Measurements from ENCODE around the gene TBXAS1. TPM values are rescaled to one million over a fixed set of nuclear protein-coding genes. Genes with fewer than 3 reads are reported as not detected.

The TBXAS1 gene
- total RNA-seq, 1 experiment from 2014 or later: 2.3 TPM

GRCh38 chr7:140041659-140042385 is 212.8 kb downstream of the TBXAS1 start (continued):
- TF ChIP-seq PRRX2 (CRISPR knock-in tag; IDR thresholded peaks at IDR 0.05) (no peak), ZNF121 (CRISPR knock-in tag; IDR thresholded peaks at IDR 0.05) (no peak), IRF1 (CRISPR knock-in tag; IDR thresholded peaks at IDR 0.05) (no peak), SP1 (CRISPR knock-in tag; conservative IDR thresholded peaks at IDR 0.05) (no peak), GRHL2 (CRISPR knock-in tag; IDR thresholded peaks at IDR 0.05; ENCODE audit: insufficient replicate concordance, severe bottlenecking) (no peak), TEAD1 (CRISPR knock-in tag; IDR thresholded peaks at IDR 0.05) (no peak), NFE2L1 (CRISPR knock-in tag; IDR thresholded peaks at IDR 0.05) (no peak)
- TF ChIP-seq, protein P1, sequence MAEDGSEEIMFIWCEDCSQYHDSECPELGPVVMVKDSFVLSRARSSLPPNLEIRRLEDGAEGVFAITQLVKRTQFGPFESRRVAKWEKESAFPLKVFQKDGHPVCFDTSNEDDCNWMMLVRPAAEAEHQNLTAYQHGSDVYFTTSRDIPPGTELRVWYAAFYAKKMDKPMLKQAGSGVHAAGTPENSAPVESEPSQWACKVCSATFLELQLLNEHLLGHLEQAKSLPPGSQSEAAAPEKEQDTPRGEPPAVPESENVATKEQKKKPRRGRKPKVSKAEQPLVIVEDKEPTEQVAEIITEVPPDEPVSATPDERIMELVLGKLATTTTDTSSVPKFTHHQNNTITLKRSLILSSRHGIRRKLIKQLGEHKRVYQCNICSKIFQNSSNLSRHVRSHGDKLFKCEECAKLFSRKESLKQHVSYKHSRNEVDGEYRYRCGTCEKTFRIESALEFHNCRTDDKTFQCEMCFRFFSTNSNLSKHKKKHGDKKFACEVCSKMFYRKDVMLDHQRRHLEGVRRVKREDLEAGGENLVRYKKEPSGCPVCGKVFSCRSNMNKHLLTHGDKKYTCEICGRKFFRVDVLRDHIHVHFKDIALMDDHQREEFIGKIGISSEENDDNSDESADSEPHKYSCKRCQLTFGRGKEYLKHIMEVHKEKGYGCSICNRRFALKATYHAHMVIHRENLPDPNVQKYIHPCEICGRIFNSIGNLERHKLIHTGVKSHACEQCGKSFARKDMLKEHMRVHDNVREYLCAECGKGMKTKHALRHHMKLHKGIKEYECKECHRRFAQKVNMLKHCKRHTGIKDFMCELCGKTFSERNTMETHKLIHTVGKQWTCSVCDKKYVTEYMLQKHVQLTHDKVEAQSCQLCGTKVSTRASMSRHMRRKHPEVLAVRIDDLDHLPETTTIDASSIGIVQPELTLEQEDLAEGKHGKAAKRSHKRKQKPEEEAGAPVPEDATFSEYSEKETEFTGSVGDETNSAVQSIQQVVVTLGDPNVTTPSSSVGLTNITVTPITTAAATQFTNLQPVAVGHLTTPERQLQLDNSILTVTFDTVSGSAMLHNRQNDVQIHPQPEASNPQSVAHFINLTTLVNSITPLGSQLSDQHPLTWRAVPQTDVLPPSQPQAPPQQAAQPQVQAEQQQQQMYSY (CRISPR knock-in tag; IDR thresholded peaks at IDR 0.05): no peak

DNA sequence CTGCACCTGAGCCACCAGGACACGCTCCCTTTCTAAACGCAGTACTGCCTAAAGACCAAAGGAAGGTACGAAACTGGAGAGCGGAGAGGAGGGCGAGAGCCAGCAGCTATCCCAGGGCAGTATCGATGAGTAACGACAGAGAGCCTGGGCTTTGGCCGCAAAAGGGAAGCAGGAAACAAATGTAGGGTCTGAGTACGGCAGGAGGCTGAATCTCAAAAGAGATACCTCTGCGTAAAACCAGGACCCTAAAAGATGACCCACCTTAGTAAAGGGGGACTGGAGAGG is 213.3 kb downstream of the TBXAS1 start:
- Mint-ChIP-seq H3K9me3 (no peaks in the 10 kb centered on the region), H3K4me3 (no peak overlapping the region), H3K27ac (no peak overlapping the region; the same call in 1 of the 2 replicates), H3K4me1 (no peaks in the 10 kb centered on the region), H3K27me3 (ENCODE audit: low read depth) (no peaks in the 10 kb centered on the region), H3K36me3 (peaks cover 6% of the 10 kb centered on the region; the same call in 1 of the 2 replicates)
- DNase-seq (ENCODE audit: low spot score) (no peak), ATAC-seq (no peak)
- ChIA-PET CTCF (interaction anchor here (0.6 to 1.2 kb wide), 2 partner anchors 37 to 197 kb away, joined by 3 to 5 read pairs; no protein-coding TSS in a partner anchor), POLR2A (no interaction called here)
- no peak for TF ChIP-seq ESRRA (CRISPR knock-in tag; IDR thresholded peaks at IDR 0.05; ENCODE audit: borderline replicate concordance)
- no peak for TF ChIP-seq FOXP4 (CRISPR knock-in tag; IDR thresholded peaks at IDR 0.05)
- TF ChIP-seq ZNF138 (CRISPR knock-in tag; conservative IDR thresholded peaks at IDR 0.05): no peak
- no peak for TF ChIP-seq ZNF219 (CRISPR knock-in tag; IDR thresholded peaks at IDR 0.05; ENCODE audit: borderline replicate concordance)
- TF ChIP-seq HMGA2 (CRISPR knock-in tag; IDR thresholded peaks at IDR 0.05): no peak
- TF ChIP-seq, protein P2, sequence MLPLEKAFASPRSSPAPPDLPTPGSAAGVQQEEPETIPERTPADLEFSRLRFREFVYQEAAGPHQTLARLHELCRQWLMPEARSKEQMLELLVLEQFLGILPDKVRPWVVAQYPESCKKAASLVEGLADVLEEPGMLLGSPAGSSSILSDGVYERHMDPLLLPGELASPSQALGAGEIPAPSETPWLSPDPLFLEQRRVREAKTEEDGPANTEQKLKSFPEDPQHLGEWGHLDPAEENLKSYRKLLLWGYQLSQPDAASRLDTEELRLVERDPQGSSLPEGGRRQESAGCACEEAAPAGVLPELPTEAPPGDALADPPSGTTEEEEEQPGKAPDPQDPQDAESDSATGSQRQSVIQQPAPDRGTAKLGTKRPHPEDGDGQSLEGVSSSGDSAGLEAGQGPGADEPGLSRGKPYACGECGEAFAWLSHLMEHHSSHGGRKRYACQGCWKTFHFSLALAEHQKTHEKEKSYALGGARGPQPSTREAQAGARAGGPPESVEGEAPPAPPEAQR (CRISPR knock-in tag; IDR thresholded peaks at IDR 0.05): no peak
- TF ChIP-seq CREB1 (CRISPR knock-in tag; IDR thresholded peaks at IDR 0.05): no peak
- TF ChIP-seq AR (CRISPR knock-in tag; IDR thresholded peaks at IDR 0.05): no peak
- no peak for TF ChIP-seq TEAD4 (CRISPR knock-in tag; IDR thresholded peaks at IDR 0.05)
- no peak for TF ChIP-seq OVOL2 (CRISPR knock-in tag; IDR thresholded peaks at IDR 0.05; ENCODE audit: borderline replicate concordance)
- no peak for TF ChIP-seq ZNF263 (CRISPR knock-in tag; IDR thresholded peaks at IDR 0.05; ENCODE audit: low read depth)
- no peak for TF ChIP-seq CDX4 (CRISPR knock-in tag; IDR thresholded peaks at IDR 0.05; ENCODE audit: borderline replicate concordance)
- no peak for TF ChIP-seq JUN (CRISPR knock-in tag; IDR thresholded peaks at IDR 0.05)
- TF ChIP-seq RELA (CRISPR knock-in tag; IDR thresholded peaks at IDR 0.05; ENCODE audit: borderline replicate concordance): no peak
- TF ChIP-seq, protein P3, sequence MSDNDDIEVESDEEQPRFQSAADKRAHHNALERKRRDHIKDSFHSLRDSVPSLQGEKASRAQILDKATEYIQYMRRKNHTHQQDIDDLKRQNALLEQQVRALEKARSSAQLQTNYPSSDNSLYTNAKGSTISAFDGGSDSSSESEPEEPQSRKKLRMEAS (CRISPR knock-in tag; IDR thresholded peaks at IDR 0.05): no peak
- TF ChIP-seq, protein P4, sequence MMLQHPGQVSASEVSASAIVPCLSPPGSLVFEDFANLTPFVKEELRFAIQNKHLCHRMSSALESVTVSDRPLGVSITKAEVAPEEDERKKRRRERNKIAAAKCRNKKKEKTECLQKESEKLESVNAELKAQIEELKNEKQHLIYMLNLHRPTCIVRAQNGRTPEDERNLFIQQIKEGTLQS (CRISPR knock-in tag; conservative IDR thresholded peaks at IDR 0.05): no peak
- no peak for TF ChIP-seq ZNF121 (CRISPR knock-in tag; IDR thresholded peaks at IDR 0.05)
- no peak for TF ChIP-seq SMAD3 (CRISPR knock-in tag; IDR thresholded peaks at IDR 0.05; ENCODE audit: borderline replicate concordance)
- no peak for TF ChIP-seq GRHL2 (CRISPR knock-in tag; IDR thresholded peaks at IDR 0.05; ENCODE audit: insufficient replicate concordance, severe bottlenecking)

Data from WTC11 (cell line).